Measurements from ENCODE around the gene USP4.
A peak's percentile ranks its signal among the peaks of the same experiment; 100 is the strongest.
"Not testable (repeated sequence)": the region's sequence is repeated elsewhere in the genome, so short reads cannot be mapped to it uniquely, and the experiment has no call there.

The USP4 gene

GRCh38 chr3:49349348-49350114 is 9.7 kb upstream of the USP4 start:
- DNase-seq = no peak

GRCh38 chr3:49348361-49348760 is 8.5 kb upstream of the USP4 start:
- DNase-seq = not testable (repeated sequence)

GRCh38 chr3:49346797-49347251 is 7.0 kb upstream of the USP4 start:
- DNase-seq = no peak

GRCh38 chr3:49343163-49343562 is 3.3 kb upstream of the USP4 start:
- DNase-seq = no peak

GRCh38 chr3:49341996-49342395 is 2.1 kb upstream of the USP4 start:
- DNase-seq = no peak

- DNase-seq = no peak
Measured at GRCh38 chr3:49339581-49339940, 292 bp downstream of the USP4 start.

- DNase-seq = no peak
Measured at GRCh38 chr3:49333916-49334633, 5.8 kb downstream of the USP4 start.

GRCh38 chr3:49333091-49333490 is 6.8 kb downstream of the USP4 start:
- DNase-seq = peak; percentile 27

- DNase-seq = no peak
Measured at GRCh38 chr3:49329186-49329585, 10.7 kb downstream of the USP4 start.

GRCh38 chr3:49328350-49328749 is 11.5 kb downstream of the USP4 start:
- DNase-seq = not testable (repeated sequence)

GRCh38 chr3:49327485-49327884 is 12.4 kb downstream of the USP4 start:
- DNase-seq = no peak

GRCh38 chr3:49324768-49325167 is 15.1 kb downstream of the USP4 start:
- no peak for DNase-seq

- no peak for DNase-seq
Measured at GRCh38 chr3:49316696-49317457, 23.0 kb downstream of the USP4 start.

GRCh38 chr3:49313896-49314688 is 25.8 kb downstream of the USP4 start:
- no peak for DNase-seq

- no peak for DNase-seq
Measured at GRCh38 chr3:49311283-49311682, 28.6 kb downstream of the USP4 start.

GRCh38 chr3:49310677-49311076 is 29.2 kb downstream of the USP4 start:
- DNase-seq = no peak

- DNase-seq = no peak
Measured at GRCh38 chr3:49305608-49306007, 34.2 kb downstream of the USP4 start.

GRCh38 chr3:49302613-49303012 is 37.2 kb downstream of the USP4 start:
- no peak for DNase-seq

GRCh38 chr3:49300595-49300994 is 39.3 kb downstream of the USP4 start:
- no peak for DNase-seq

GRCh38 chr3:49298511-49298910 is 41.3 kb downstream of the USP4 start:
- no peak for DNase-seq

- no peak for DNase-seq
Measured at GRCh38 chr3:49296781-49297411, 43.0 kb downstream of the USP4 start.

- no peak for DNase-seq
Measured at GRCh38 chr3:49295489-49296058, 44.3 kb downstream of the USP4 start.
